Measurements from ENCODE around the gene LARP6. TPM values are rescaled to one million over a fixed set of nuclear protein-coding genes. Genes with fewer than 3 reads are reported as not detected.

The LARP6 gene
- total and polyA plus RNA-seq, 2 of the 13 experiments (the other 11 are each of a cell fraction or from before 2014, with no cell fraction given) = 2.9 to 8.2 TPM

DNA sequence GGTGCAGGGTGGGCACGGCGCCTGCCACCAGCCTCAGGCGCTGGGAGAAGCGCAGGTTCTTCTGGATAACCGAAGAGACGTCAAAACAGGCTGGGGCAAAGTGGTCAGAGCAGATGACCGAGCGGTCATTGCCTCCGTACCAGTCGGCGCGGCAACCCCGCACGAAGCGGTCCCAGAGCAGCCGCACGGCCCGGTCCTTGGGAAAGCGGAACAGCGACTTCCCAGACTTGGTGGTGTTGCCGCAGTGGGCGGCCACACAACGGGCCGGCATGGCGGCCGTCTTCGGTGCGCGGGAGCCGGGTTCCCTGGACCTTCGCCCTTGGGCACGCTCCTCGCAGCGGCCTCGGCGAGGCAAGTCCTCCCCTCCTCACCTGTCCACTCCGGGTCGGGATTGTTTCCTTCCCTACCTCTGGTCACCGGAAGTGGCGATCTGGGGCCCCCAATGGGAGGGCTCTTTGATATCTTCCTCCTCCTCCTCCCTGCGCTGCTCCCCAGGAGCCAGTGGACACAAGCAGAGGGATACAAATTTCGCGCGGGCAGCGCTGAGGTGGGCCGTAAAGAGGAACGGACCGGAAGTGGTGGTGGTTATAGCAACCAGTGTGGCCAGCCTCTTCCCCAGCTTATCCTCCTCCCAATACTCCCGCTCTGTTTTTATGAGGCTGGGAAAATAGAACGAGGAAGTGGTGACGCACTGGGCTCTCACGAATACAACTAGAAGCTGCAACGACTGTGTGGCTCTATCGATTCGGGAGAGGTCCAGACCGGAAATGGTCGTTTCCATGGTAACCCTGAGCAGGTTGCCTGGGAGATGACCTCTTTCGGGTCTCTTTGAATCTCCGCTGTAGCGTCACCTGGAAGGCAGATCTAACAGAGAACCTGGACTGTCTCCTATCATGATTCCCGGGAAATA is 38.3 kb upstream of the LARP6 start, which contains the start of the genes LRRC49 and THAP10 (continued):
- TF ChIP-seq, protein P1, sequence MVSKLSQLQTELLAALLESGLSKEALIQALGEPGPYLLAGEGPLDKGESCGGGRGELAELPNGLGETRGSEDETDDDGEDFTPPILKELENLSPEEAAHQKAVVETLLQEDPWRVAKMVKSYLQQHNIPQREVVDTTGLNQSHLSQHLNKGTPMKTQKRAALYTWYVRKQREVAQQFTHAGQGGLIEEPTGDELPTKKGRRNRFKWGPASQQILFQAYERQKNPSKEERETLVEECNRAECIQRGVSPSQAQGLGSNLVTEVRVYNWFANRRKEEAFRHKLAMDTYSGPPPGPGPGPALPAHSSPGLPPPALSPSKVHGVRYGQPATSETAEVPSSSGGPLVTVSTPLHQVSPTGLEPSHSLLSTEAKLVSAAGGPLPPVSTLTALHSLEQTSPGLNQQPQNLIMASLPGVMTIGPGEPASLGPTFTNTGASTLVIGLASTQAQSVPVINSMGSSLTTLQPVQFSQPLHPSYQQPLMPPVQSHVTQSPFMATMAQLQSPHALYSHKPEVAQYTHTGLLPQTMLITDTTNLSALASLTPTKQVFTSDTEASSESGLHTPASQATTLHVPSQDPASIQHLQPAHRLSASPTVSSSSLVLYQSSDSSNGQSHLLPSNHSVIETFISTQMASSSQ (IDR thresholded peaks at IDR 0.05; ENCODE audit: low read depth) = no peak
- TF ChIP-seq, protein P1 (CRISPR knock-in tag; IDR thresholded peaks at IDR 0.05; ENCODE audit: borderline replicate concordance) = no peak
- TF ChIP-seq ZNF878 (CRISPR knock-in tag; IDR thresholded peaks at IDR 0.05) (no peak), SKI (IDR thresholded peaks at IDR 0.05; ENCODE audit: partially characterized antibody) (no peak), XRCC5 (optimal IDR thresholded peaks at IDR 0.05; ENCODE audit: low read length) (peak; percentile 88), ZNF264 (CRISPR knock-in tag; IDR thresholded peaks at IDR 0.05) (no peak; the same call in 1 of the 2 replicates), MIER3 (CRISPR knock-in tag; IDR thresholded peaks at IDR 0.05; ENCODE audit: borderline replicate concordance) (no peak), ZNF792 (CRISPR knock-in tag; IDR thresholded peaks at IDR 0.05) (0 out of 2 replicates have a peak, but pooled peaks have one; percentile 25), ZNF224 (CRISPR knock-in tag; IDR thresholded peaks at IDR 0.05) (no peak), CCAR2 (optimal IDR thresholded peaks at IDR 0.05; ENCODE audit: low read depth, low read length) (no peak), SOX6 (IDR thresholded peaks at IDR 0.05) (no peak), SOX6 (CRISPR knock-in tag; IDR thresholded peaks at IDR 0.05) (peak; percentile 42), ZNF672 (CRISPR knock-in tag; IDR thresholded peaks at IDR 0.05) (no peak), ZNF724P (CRISPR knock-in tag; IDR thresholded peaks at IDR 0.05; ENCODE audit: borderline replicate concordance) (no peak), GTF3A (CRISPR knock-in tag; conservative IDR thresholded peaks at IDR 0.05) (no peak), POLR2AphosphoS2 (IDR thresholded peaks at IDR 0.05; ENCODE audit: low read depth, low read length) (no peak), RAD51 (IDR thresholded peaks at IDR 0.05; ENCODE audit: borderline replicate concordance) (no peak), NR2F2 (IDR thresholded peaks at IDR 0.05; ENCODE audit: borderline replicate concordance, low read depth) (no peak), MTF1 (CRISPR knock-in tag; IDR thresholded peaks at IDR 0.05) (no peak), HDAC2 (CRISPR knock-in tag; IDR thresholded peaks at IDR 0.05) (peak; percentile 86; the same call in 1 of the 2 replicates)
- TF ChIP-seq, protein P2, sequence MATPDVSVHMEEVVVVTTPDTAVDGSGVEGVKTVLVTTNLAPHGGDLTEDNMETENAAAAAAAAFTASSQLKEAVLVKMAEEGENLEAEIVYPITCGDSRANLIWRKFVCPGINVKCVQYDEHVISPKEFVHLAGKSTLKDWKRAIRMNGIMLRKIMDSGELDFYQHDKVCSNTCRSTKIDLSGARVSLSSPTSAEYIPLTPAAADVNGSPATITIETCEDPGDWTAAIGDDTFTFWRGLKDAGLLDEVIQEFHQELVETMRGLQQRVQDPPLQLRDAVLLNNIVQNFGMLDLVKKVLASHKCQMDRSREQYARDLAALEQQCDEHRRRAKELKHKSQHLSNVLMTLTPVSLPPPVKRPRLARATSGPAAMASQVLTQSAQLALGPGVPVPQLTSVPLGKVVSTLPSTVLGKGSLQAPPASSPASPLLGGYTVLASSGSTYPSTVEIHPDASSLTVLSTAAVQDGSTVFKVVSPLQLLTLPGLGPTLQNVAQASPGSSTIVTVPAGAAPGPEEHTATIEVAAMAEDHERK (CRISPR knock-in tag; IDR thresholded peaks at IDR 0.05; ENCODE audit: low read depth) = no peak
- TF ChIP-seq, protein P3, sequence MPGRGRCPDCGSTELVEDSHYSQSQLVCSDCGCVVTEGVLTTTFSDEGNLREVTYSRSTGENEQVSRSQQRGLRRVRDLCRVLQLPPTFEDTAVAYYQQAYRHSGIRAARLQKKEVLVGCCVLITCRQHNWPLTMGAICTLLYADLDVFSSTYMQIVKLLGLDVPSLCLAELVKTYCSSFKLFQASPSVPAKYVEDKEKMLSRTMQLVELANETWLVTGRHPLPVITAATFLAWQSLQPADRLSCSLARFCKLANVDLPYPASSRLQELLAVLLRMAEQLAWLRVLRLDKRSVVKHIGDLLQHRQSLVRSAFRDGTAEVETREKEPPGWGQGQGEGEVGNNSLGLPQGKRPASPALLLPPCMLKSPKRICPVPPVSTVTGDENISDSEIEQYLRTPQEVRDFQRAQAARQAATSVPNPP (CRISPR knock-in tag; IDR thresholded peaks at IDR 0.05) = no peak
- TF ChIP-seq, protein P4, sequence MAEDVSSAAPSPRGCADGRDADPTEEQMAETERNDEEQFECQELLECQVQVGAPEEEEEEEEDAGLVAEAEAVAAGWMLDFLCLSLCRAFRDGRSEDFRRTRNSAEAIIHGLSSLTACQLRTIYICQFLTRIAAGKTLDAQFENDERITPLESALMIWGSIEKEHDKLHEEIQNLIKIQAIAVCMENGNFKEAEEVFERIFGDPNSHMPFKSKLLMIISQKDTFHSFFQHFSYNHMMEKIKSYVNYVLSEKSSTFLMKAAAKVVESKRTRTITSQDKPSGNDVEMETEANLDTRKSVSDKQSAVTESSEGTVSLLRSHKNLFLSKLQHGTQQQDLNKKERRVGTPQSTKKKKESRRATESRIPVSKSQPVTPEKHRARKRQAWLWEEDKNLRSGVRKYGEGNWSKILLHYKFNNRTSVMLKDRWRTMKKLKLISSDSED (CRISPR knock-in tag; IDR thresholded peaks at IDR 0.05) = no peak
